Islet of Langerhans (tissue), 1 donor: ENCODE measurements around the gene ZBTB38.

Source experiments
- FAIRE-seq: peaks from one replicate; lab custom pipeline; 2011; peaks lifted over from hg19 to GRCh38; lab: Jason Lieb, UNC

ZBTB38 gene

GRCh38 chr3:141367038-141367730 lies 1.1 kb upstream of the ZBTB38 start:
- no peak for FAIRE-seq

- no peak for FAIRE-seq
Observed at GRCh38 chr3:141368925-141369794, 856 bp downstream of the ZBTB38 start.

- peak; percentile 85 for FAIRE-seq
Observed at GRCh38 chr3:141370065-141370533, 1.8 kb downstream of the ZBTB38 start.

- no peak for FAIRE-seq
Observed at GRCh38 chr3:141371882-141372281, 3.6 kb downstream of the ZBTB38 start.

- no peak for FAIRE-seq
Observed at GRCh38 chr3:141372656-141373055, 4.4 kb downstream of the ZBTB38 start.

GRCh38 chr3:141373232-141373631 lies 4.9 kb downstream of the ZBTB38 start:
- no peak for FAIRE-seq

GRCh38 chr3:141373768-141374526 lies 5.6 kb downstream of the ZBTB38 start:
- no peak for FAIRE-seq

GRCh38 chr3:141375381-141376301 lies 7.3 kb downstream of the ZBTB38 start:
- no peak for FAIRE-seq

GRCh38 chr3:141377377-141377776 lies 9.1 kb downstream of the ZBTB38 start:
- FAIRE-seq: no peak

- no peak for FAIRE-seq
Observed at GRCh38 chr3:141378556-141378955, 10.3 kb downstream of the ZBTB38 start.

- FAIRE-seq: no peak
Observed at GRCh38 chr3:141379250-141379966, 11.1 kb downstream of the ZBTB38 start.

GRCh38 chr3:141380279-141380678 lies 12.0 kb downstream of the ZBTB38 start:
- no peak for FAIRE-seq

GRCh38 chr3:141380987-141381386 lies 12.7 kb downstream of the ZBTB38 start:
- peak; percentile 77 for FAIRE-seq

- FAIRE-seq: no peak
Observed at GRCh38 chr3:141382571-141382970, 14.3 kb downstream of the ZBTB38 start.

- peak; percentile 30 for FAIRE-seq
Observed at GRCh38 chr3:141383555-141384129, 15.3 kb downstream of the ZBTB38 start.

- no peak for FAIRE-seq
Observed at GRCh38 chr3:141384157-141384556, 15.9 kb downstream of the ZBTB38 start.

GRCh38 chr3:141384575-141384974 lies 16.3 kb downstream of the ZBTB38 start:
- FAIRE-seq: no peak

GRCh38 chr3:141385406-141386125 lies 17.3 kb downstream of the ZBTB38 start:
- no peak for FAIRE-seq

- peak; percentile 38 for FAIRE-seq
Observed at GRCh38 chr3:141386126-141386488, 17.8 kb downstream of the ZBTB38 start.

- FAIRE-seq: no peak
Observed at GRCh38 chr3:141386611-141387111, 18.4 kb downstream of the ZBTB38 start.
